Measurements from ENCODE around the gene SEPTIN7.

Gene SEPTIN7

GRCh38 chr7:35839860-35840854, 39.3 kb downstream of the SEPTIN7 start:
- DNase-seq, result no peak

- DNase-seq, result no peak
Measured at GRCh38 chr7:35846816-35847412, 46.1 kb downstream of the SEPTIN7 start.

GRCh38 chr7:35848725-35849124, 47.9 kb downstream of the SEPTIN7 start:
- no peak for DNase-seq

- DNase-seq, result no peak
Measured at GRCh38 chr7:35849158-35849831, 48.4 kb downstream of the SEPTIN7 start.

- no peak for DNase-seq
Measured at GRCh38 chr7:35849954-35850353, 49.1 kb downstream of the SEPTIN7 start.

Data from MV-4-11 (cell line).